Neural progenitor cell (in vitro differentiated cells): Measurements from ENCODE around the gene RRAS2.

Experiments used
- EZH2 ChIP-seq: fragments of 200-600 bp; sonication (generic); IDR thresholded peaks from 2 replicates; pipeline ENCODE4 v1.6.1; 2017; ENCODE audit warnings: antibody characterized with exemption, mild to moderate bottlenecking, moderate library complexity
- EZH2phosphoT487 ChIP-seq: fragments of 200-600 bp; sonication (generic); IDR thresholded peaks from 2 replicates; pipeline ENCODE4 v1.6.1; 2017; ENCODE audit warnings: antibody characterized with exemption
- TF ChIP-seq, protein P1 (sequence below): fragments of 200-600 bp; sonication (generic); IDR thresholded peaks from 2 replicates; pipeline ENCODE4 v1.5.1; 2017; ENCODE audit warnings: antibody characterized with exemption, mild to moderate bottlenecking

- TF ChIP-seq, protein P1, sequence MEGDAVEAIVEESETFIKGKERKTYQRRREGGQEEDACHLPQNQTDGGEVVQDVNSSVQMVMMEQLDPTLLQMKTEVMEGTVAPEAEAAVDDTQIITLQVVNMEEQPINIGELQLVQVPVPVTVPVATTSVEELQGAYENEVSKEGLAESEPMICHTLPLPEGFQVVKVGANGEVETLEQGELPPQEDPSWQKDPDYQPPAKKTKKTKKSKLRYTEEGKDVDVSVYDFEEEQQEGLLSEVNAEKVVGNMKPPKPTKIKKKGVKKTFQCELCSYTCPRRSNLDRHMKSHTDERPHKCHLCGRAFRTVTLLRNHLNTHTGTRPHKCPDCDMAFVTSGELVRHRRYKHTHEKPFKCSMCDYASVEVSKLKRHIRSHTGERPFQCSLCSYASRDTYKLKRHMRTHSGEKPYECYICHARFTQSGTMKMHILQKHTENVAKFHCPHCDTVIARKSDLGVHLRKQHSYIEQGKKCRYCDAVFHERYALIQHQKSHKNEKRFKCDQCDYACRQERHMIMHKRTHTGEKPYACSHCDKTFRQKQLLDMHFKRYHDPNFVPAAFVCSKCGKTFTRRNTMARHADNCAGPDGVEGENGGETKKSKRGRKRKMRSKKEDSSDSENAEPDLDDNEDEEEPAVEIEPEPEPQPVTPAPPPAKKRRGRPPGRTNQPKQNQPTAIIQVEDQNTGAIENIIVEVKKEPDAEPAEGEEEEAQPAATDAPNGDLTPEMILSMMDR, result no peak
- TF ChIP-seq EZH2, result no peak
- no peak for TF ChIP-seq EZH2phosphoT487
Measured at GRCh38 chr11:14336507-14337503, 22.2 kb downstream of the RRAS2 start.
